Mesenchymal stem cell (in vitro differentiated cells and primary cell): ENCODE results near the gene KSR1.

Experiments
- DNase-seq: peaks from one replicate; pipeline ENCODE4 v3.0.0-alpha.2; 2013
- H2AFZ ChIP-seq: one replicate; pipeline ENCODE4 v1.6.1; 2013; ENCODE audit warnings: low read depth, mild to moderate bottlenecking, control low read depth, inconsistent platforms, low read length, moderate library complexity
- H2AK5ac ChIP-seq: 2 replicates; pipeline ENCODE4 v1.6.1; 2013; ENCODE audit warnings: low read length, moderate library complexity, mild to moderate bottlenecking, inconsistent platforms; ENCODE audit not compliant: severe bottlenecking
- H2BK120ac ChIP-seq: one replicate; pipeline ENCODE4 v1.6.1; 2013; ENCODE audit warnings: low read depth, mild to moderate bottlenecking, inconsistent platforms, low read length, moderate library complexity
- H2BK12ac ChIP-seq, 2 experiments: one replicate each; pipeline ENCODE4 v1.6.1; 2013; ENCODE audit warnings: inconsistent platforms in 2 of 2, low read length in 2 of 2, mild to moderate bottlenecking in 2 of 2, moderate library complexity in 2 of 2, control low read depth in 1 of 2
- H2BK15ac ChIP-seq: one replicate; pipeline ENCODE4 v1.6.1; 2013; ENCODE audit warnings: mild to moderate bottlenecking, low read depth, inconsistent platforms; ENCODE audit not compliant: poor library complexity, severe bottlenecking
- H2BK5ac ChIP-seq: 2 replicates; pipeline ENCODE4 v1.6.1; 2013; ENCODE audit warnings: low read depth, mild to moderate bottlenecking, low read length, control low read depth, inconsistent platforms; ENCODE audit not compliant: poor library complexity, severe bottlenecking
- H3K14ac ChIP-seq, 2 experiments: one replicate each; pipeline ENCODE4 v1.6.1; 2013; ENCODE audit warnings: inconsistent platforms in 2 of 2, low read length in 2 of 2, control low read depth in 1 of 2, mild to moderate bottlenecking in 1 of 2, moderate library complexity in 1 of 2
- H3K18ac ChIP-seq, 2 experiments: one replicate each; pipeline ENCODE4 v1.6.1; 2013; ENCODE audit warnings: inconsistent platforms in 2 of 2, low read length in 2 of 2, control low read depth in 1 of 2, low read depth in 1 of 2, mild to moderate bottlenecking in 1 of 2
- H3K23ac ChIP-seq, 2 experiments: one replicate each; pipeline ENCODE4 v1.6.1; 2013; ENCODE audit warnings: inconsistent platforms in 2 of 2, low read length in 2 of 2, mild to moderate bottlenecking in 2 of 2, moderate library complexity in 2 of 2, control low read depth in 1 of 2
- H3K27ac ChIP-seq: 2 replicates; pipeline ENCODE4 v1.5.1; 2013; ENCODE audit warnings: mild to moderate bottlenecking, moderate library complexity, low read length, control low read depth, inconsistent platforms; ENCODE audit not compliant: poor library complexity, severe bottlenecking
- H3K27me3 ChIP-seq, 2 experiments: 2 replicates each; pipeline versions ENCODE4 v1.6.1 to v1.7.0; 2013; ENCODE audit warnings: low read length in 2 of 2, mild to moderate bottlenecking in 2 of 2, moderate library complexity in 2 of 2, control low read depth in 1 of 2, inconsistent platforms in 1 of 2; ENCODE audit not compliant: control insufficient read depth in 1 of 2, insufficient read depth in 1 of 2
- H3K36me3 ChIP-seq, 2 experiments: 2 replicates each; pipeline versions ENCODE4 v1.6.1 to v1.7.0; 2013; ENCODE audit warnings: low read length in 2 of 2, control low read depth in 1 of 2, inconsistent platforms in 1 of 2, low read depth in 1 of 2, mild to moderate bottlenecking in 1 of 2; ENCODE audit not compliant: insufficient read depth in 2 of 2, control insufficient read depth in 1 of 2
- H3K4ac ChIP-seq, 2 experiments: one replicate each; pipeline ENCODE4 v1.6.1; 2013; ENCODE audit warnings: inconsistent platforms in 2 of 2, low read length in 2 of 2, mild to moderate bottlenecking in 2 of 2, moderate library complexity in 2 of 2, control low read depth in 1 of 2, low read depth in 1 of 2
- H3K4me1 ChIP-seq: 2 replicates; pipeline ENCODE4 v1.6.1; 2013; ENCODE audit warnings: low read depth, low read length, control low read depth; ENCODE audit not compliant: control insufficient read depth, insufficient read depth
- H3K4me2 ChIP-seq: 2 replicates; pipeline ENCODE4 v1.6.1; 2013; ENCODE audit warnings: low read length, mild to moderate bottlenecking, inconsistent platforms; ENCODE audit not compliant: poor library complexity, severe bottlenecking
- H3K4me3 ChIP-seq, 2 experiments: 2 replicates each; pipeline versions ENCODE4 v1.5.1 to v1.7.0; 2013; ENCODE audit warnings: low read length in 2 of 2, mild to moderate bottlenecking in 2 of 2, control low read depth in 1 of 2, low read depth in 1 of 2; ENCODE audit not compliant: insufficient read depth in 1 of 2
- H3K79me1 ChIP-seq: replicated peaks from 2 replicates; pipeline ENCODE4 v1.6.1; 2013; ENCODE audit warnings: mild to moderate bottlenecking, control low read depth, low read length, inconsistent platforms; ENCODE audit not compliant: poor library complexity, severe bottlenecking
- H3K9ac ChIP-seq: 2 replicates; pipeline ENCODE4 v1.7.0; 2013; ENCODE audit warnings: mild to moderate bottlenecking, low read length, moderate library complexity
- H3K9me3 ChIP-seq: 2 replicates; pipeline ENCODE4 v1.7.0; 2013; ENCODE audit warnings: mild to moderate bottlenecking, low read length; ENCODE audit not compliant: control insufficient read depth
- H4K8ac ChIP-seq: one replicate; pipeline ENCODE4 v1.6.1; 2013; ENCODE audit warnings: inconsistent platforms, mild to moderate bottlenecking, low read length, moderate library complexity
- H4K91ac ChIP-seq: one replicate; pipeline ENCODE4 v1.6.1; 2013; ENCODE audit warnings: mild to moderate bottlenecking, low read length, inconsistent platforms
- WGBS: methylation state at CpG from one replicate; pipeline ENCODE4 v1.1.7; 2013; ENCODE audit warnings: mixed read lengths; 5-methylcytosine and 5-hydroxymethylcytosine counted together

Gene KSR1

GRCh38 chr17:27512511-27513346 lies 56.5 kb downstream of the KSR1 start:
- no peak overlapping the region for H3K4me2 ChIP-seq
- H3K18ac ChIP-seq = no peak overlapping the region
- no peak overlapping the region for H2BK12ac ChIP-seq
- no peak overlapping the region for H2AFZ ChIP-seq
- no peak overlapping the region for H4K8ac ChIP-seq
- no peak overlapping the region for H3K23ac ChIP-seq
- no peak overlapping the region for H3K9ac ChIP-seq
- H2BK5ac ChIP-seq = no peak overlapping the region
- H3K4ac ChIP-seq = no peak overlapping the region
- H4K91ac ChIP-seq = no peak overlapping the region
- no peak overlapping the region for H2BK120ac ChIP-seq
- WGBS = 91% methylated on average over 11 of the region's 15 CpGs
- no peak overlapping the region for H3K14ac ChIP-seq
- H3K27me3 ChIP-seq = no peaks in the 10 kb centered on the region
- H3K4me1 ChIP-seq = peaks cover 6% of the 10 kb centered on the region
- peaks cover 0 to 3% of the 10 kb centered on the region in 2 experiments for H3K36me3 ChIP-seq
- H2AK5ac ChIP-seq = peak overlapping the region; percentile 54
- peaks cover 27% of the 10 kb centered on the region for H3K79me1 ChIP-seq
- H2BK15ac ChIP-seq = no peak overlapping the region
- H3K27ac ChIP-seq = no peak overlapping the region
- peak; percentile 58 for DNase-seq
- no peak overlapping the region for H3K4me3 ChIP-seq
- no peaks in the 10 kb centered on the region for H3K9me3 ChIP-seq

- no peak overlapping the region for H4K91ac ChIP-seq
- H3K9ac ChIP-seq = no peak overlapping the region
- H2BK12ac ChIP-seq = no peak overlapping the region
- peaks cover 32% of the 10 kb centered on the region for H3K79me1 ChIP-seq
- no peak overlapping the region for H3K14ac ChIP-seq
- 96% methylated on average over 8 of the region's 8 CpGs for WGBS
- no peak overlapping the region for H3K4me2 ChIP-seq
- H3K36me3 ChIP-seq = peaks cover 0 to 3% of the 10 kb centered on the region in 2 experiments
- H2BK5ac ChIP-seq = no peak overlapping the region
- no peak overlapping the region for H3K27ac ChIP-seq
- H3K4ac ChIP-seq = no peak overlapping the region
- no peak overlapping the region for H2AFZ ChIP-seq
- H3K4me1 ChIP-seq = peaks cover 1% of the 10 kb centered on the region
- no peak overlapping the region for H3K18ac ChIP-seq
- H4K8ac ChIP-seq = no peak overlapping the region
- H3K27me3 ChIP-seq = no peaks in the 10 kb centered on the region
- peak overlapping the region; percentile 38 for H2AK5ac ChIP-seq
- no peak for DNase-seq
- no peak overlapping the region for H3K4me3 ChIP-seq
- no peak overlapping the region for H2BK15ac ChIP-seq
- no peaks in the 10 kb centered on the region for H3K9me3 ChIP-seq
- no peak overlapping the region for H2BK120ac ChIP-seq
- no peak overlapping the region for H3K23ac ChIP-seq
Observed at GRCh38 chr17:27513849-27514248, 57.6 kb downstream of the KSR1 start.

- Histone ChIP-seq H3K79me1 (peaks cover 37% of the 10 kb centered on the region), H3K4ac (no peak overlapping the region), H2AK5ac (no peak overlapping the region), H3K9ac (no peak overlapping the region), H3K4me2 (no peak overlapping the region), H3K4me3 (no peak overlapping the region), H2BK15ac (no peak overlapping the region), H3K27me3 (no peaks in the 10 kb centered on the region), H2BK12ac (no peak overlapping the region), H3K4me1 (peaks cover 7% of the 10 kb centered on the region), H3K36me3 (peaks cover 0 to 3% of the 10 kb centered on the region in 2 experiments), H4K91ac (no peak overlapping the region), H2AFZ (no peak overlapping the region), H3K18ac (no peak overlapping the region), H3K14ac (no peak overlapping the region), H3K27ac (no peak overlapping the region), H2BK120ac (no peak overlapping the region), H4K8ac (no peak overlapping the region), H2BK5ac (no peak overlapping the region), H3K9me3 (no peaks in the 10 kb centered on the region), H3K23ac (no peak overlapping the region)
- no peak for DNase-seq
- WGBS = 89% methylated on average over 3 of the region's 7 CpGs
Observed at GRCh38 chr17:27514595-27515413, 58.6 kb downstream of the KSR1 start.

- Histone ChIP-seq H3K27me3 (no peaks in the 10 kb centered on the region), H3K18ac (no peak overlapping the region), H2BK12ac (no peak overlapping the region), H3K79me1 (peaks cover 50% of the 10 kb centered on the region), H3K36me3 (no peaks in the 10 kb centered on the region), H3K4ac (no peak overlapping the region), H2AFZ (no peak overlapping the region), H3K4me3 (no peak overlapping the region), H3K9ac (no peak overlapping the region), H2BK120ac (no peak overlapping the region), H3K4me2 (no peak overlapping the region), H3K23ac (no peak overlapping the region), H4K8ac (no peak overlapping the region), H2AK5ac (no peak overlapping the region), H2BK5ac (no peak overlapping the region), H2BK15ac (no peak overlapping the region), H3K27ac (no peak overlapping the region), H3K9me3 (no peaks in the 10 kb centered on the region), H3K4me1 (peaks cover 14% of the 10 kb centered on the region), H3K14ac (no peak overlapping the region), H4K91ac (no peak overlapping the region)
- 90% methylated on average over 3 of the region's 3 CpGs for WGBS
- DNase-seq = no peak
Observed at GRCh38 chr17:27518048-27518447, 61.8 kb downstream of the KSR1 start.
